GM21390 (cell line): ENCODE measurements around the gene DNM3.

Experiments used
- ATAC-seq: cut with Tn5 transposase; IDR thresholded peaks from one replicate; pipeline ENCODE4 v1.9.1; 2021; ENCODE audit not compliant: unreplicated experiment

The DNM3 gene

DNA sequence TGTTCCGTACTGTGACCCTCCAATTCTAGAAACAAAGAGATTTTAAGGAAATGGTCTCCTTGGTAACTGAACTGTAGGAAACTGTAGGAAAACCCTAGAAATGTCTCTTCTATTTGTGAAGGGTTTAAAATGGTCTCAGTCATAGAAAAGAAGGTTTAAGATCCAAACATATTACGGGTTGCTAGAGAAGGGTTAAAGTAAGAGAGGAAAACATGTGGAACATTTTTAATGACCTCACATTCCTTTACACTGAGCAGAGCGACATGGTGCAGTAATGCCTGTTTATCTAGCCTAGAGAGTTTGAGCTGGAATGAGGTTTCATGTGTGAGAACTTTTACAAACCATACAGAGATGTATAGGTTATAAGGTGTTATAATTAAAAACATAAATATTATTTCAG lies 542.2 kb downstream of the DNM3 start:
- ATAC-seq: no peak

DNA sequence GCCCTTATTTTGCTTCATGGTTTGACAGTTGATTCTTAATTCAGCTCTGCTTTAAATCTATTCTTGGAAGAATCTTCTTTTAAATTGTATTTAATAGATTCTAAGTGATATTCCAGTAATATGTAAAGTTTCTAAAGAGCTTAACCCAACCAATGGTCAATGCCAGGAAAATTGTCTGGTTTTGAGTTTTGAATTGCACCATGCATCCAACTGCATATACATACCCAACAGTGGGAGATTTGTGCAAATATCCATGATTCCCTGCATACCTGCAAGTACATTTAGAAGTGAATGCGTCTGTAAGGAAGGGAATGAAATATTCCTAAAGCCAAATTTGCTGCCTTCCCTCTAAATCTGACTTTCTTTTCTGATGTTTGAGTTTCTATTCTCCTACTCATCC lies 543.4 kb downstream of the DNM3 start:
- no peak for ATAC-seq

DNA sequence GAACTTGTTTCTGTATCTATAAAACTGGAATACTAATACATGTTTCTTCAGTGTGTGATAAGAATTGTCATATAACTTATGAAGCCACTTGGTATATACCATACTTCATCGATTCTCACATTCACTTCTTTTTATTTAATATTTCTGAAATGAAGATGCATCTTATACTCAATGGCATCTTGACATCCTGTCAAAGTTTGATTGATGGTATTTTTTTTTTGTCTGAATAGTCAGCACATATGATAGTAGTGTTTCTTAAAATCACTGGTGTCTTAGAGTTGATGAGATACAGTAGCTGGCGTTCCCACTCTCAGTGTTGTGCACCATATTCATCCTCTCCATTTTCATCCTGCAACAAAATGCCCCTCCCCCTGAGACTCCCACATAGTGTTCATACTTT lies 544.7 kb downstream of the DNM3 start:
- ATAC-seq: no peak

DNA sequence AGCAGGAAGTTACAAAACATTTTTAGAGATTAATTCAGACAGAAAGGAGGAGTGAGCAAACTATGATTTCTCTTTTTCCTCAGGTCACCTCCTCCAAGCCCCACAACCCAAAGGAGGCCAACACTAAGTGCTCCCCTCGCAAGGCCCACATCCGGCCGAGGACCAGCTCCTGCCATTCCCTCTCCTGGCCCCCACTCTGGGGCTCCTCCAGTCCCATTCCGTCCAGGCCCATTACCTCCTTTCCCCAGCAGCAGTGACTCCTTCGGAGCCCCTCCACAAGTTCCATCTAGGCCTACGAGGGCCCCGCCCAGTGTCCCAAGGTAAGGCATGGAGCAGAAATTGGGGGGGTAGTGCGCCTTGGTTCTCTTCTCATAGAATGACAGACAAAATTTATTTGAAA lies 547.2 kb downstream of the DNM3 start:
- no peak for ATAC-seq

DNA sequence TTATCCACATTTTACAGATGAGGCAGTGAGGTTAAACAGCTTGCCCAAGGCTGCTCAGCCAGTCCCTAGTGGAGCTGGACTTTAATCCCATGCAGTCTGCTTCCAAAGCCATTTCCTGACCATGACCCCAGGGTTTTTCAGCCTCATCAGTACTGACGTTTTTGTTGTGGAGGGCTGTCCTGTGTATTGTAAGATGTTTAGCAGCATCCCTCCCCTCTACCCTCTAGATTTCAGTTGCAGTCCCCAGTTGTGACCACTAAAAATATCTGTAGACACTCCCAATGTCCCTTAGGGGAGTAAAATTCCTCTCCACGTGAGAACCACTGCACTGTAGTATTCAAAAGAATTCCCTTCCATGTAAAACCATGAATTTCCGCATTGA lies 549.0 kb downstream of the DNM3 start:
- ATAC-seq: no peak

DNA sequence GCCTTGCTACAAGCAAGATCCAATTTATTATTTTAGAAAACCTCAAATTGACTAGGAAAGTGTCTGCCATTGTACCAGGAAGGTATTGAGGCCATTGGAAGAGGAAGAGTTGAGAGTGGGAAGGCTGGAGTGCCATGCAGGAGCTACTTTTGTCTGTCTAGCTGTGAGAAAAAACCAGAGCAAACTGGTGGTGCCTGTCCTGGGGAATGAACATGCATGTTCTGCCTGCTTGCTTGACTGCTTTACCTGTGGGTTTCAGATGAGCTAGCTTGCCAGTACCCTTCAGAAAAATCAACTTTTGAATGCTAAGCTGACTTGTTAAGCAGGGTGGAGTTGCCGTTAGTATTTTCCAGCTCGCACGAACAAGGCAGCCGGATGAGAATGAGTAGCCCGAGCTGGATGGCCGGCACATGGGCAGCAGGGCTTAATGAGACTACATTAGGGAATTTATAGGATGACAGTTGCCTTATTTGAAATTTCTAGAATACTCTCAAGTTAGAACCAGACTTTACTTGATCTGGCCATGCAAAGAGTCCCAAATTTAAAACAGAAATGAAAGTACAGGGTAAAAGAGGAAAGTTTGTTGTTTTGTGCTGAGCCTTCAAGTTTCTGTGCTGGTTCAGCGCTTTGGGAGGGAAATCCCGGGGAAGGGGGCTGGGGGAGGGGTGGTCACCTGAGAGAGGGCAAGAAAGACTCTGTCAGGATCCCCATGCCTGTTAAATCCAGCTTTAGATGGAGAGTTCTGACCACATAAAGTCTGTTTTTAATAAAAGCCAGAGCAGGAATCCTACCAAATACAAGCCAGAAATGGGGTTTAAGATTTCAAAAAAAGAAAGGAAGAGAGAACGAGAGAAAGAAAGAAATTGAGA lies 549.6 kb downstream of the DNM3 start:
- peak; percentile 67 for ATAC-seq

DNA sequence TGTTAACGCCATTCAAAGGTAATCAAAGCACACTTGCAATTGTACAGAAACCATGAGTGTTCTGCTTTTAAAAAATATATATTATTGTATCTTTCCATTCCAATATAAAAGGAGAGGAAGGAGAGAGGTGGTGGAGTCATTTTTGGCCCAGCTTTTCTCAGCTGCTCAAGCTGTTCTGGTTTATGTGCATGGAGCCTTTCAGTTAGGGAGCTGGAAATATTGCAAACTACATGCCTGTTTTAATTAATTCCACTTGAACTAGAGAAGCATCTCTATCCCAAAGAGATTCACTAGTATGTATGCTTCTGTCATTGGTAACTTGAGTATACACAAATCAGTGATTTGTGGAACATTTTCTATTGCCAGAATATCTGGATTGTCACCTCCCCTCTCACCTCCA lies 550.7 kb downstream of the DNM3 start:
- no peak for ATAC-seq

DNA sequence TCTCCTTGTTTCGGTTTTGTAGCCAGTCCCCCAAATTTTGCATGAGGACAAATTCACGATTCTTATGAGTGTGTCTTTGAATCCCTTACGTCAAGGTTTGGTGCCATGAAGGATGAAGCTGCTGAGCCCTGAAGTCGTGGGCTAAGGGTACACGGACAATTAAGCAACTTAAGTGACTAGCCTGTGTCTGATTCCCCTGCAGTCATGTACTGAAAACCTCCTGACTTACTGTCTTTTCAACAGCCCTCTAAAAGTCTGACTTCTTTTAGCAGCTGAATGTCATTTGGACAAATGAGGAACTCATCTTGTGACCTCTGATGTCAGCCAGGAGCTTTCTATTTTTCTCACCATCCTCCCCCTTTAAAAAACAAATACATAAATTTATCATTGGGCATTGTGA lies 552.1 kb downstream of the DNM3 start:
- ATAC-seq: no peak

DNA sequence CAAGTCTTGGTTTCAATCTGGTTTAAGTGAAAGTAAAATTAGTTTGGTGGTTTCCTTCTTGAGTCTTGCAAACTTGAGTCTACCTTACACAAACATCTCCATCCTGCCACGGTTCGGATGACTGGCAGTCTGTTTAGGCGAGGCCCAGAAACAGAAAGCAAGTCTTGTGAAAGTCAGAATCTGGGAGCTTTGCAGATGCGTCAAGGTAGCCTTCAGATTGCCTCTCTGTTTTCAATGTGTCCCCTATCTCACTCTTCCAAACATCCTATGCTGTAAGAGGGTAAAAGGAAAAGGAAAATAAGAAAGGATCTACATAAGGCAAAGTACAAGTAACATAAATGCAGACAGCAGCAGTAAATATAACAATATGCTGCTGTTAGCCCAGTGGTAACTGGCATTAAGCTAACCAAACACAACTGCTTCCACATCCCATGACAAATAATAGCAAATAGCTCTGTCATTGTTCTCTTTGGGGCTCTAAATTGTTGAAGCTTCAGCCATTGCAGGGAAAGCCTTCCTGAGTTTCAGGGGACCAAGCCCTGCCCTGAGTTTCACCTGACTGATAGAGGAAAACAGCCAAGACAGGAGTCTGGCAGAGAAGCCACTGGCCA lies 552.9 kb downstream of the DNM3 start:
- peak; percentile 73 for ATAC-seq

DNA sequence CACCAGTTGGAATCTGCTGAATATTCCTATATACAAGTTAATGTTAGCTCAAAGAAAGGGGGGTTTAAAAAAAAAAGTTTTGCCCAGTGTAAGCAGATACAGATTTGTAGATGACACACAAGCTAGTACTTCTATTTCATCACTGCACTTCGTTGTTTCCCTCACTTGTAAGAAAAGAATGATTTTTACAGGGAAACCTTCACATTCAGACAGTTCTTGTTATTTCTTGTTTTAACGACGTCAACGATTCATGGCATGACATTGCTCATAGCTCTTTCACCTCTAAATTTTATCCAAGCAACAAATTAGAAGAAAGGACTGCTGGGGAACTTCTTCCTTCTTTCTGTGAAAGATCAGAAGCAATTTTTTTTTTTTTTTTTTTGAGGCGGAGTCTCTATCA lies 553.5 kb downstream of the DNM3 start:
- no peak for ATAC-seq

DNA sequence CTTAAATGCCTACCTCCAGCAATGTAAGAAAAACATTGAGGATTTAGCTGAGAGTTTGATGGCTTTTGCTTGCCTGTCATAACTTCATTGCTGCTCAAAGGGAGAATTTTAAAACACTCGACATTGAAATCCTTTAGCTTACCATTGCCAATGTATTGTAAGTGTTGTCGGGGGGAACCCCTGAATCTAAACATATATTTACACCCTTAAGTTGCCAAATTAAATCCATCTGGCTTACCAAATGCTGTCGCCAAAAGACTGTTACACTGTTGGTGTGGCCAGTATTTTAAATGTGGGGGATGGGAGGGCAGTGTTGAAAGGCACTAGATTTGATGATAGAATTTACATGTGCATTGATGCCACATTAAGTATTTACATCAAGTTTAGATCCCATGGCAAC lies 554.3 kb downstream of the DNM3 start:
- no peak for ATAC-seq

DNA sequence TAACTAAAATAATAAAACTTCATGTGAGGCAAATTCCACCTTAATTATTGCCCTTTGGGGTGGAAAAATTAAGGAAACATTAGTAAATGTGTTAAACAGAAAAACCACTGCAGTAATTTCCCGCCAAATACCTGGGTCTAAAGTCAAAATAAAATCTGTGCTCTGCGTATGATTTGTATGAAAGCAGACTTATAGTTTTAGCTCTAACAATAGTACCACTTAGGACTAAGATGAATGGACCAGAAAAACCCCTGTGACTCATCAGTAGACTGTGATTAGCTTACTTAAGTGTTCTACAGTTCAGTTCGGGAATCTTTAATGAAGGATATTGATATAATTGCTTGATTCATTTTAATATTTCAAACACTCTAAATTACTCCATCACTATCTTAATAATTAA lies 555.9 kb downstream of the DNM3 start:
- ATAC-seq: peak; percentile 37

DNA sequence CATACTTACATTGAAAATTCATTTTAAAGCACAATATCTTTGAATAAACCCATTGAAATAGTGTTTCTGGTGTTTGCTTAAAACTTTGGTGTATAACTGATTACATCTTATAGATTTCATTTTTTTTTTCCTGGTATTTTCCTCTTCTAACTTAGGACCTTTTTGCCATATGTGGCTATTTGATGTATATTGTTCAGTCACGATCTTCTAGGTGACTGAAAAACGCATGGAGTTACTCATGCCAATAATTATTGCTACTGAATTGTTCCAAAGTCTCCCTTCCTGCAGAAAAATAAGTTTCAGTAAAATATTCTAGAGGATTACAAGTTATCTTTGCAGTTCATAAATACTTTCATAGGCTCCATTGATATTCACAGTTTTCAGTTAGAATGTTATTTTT lies 556.3 kb downstream of the DNM3 start:
- no peak for ATAC-seq

DNA sequence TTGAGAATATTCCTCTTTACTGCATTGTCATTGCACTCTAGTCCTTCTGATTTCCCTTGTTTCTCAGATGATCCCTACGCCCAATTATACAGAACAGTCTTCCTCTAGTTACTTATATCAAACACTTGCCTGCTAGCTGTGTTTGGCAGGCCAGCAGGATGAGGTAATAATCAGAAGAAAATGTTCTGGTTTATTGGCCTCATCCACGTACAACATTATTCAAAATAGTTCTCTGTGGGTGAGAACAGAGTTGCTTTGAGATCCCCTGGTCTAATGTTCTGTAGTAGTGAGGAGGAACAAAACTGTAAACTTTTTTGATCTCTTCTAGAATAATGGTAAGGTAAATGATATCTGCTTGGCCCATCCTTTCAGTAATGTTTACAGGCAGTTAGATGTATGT lies 556.9 kb downstream of the DNM3 start:
- ATAC-seq: no peak

DNA sequence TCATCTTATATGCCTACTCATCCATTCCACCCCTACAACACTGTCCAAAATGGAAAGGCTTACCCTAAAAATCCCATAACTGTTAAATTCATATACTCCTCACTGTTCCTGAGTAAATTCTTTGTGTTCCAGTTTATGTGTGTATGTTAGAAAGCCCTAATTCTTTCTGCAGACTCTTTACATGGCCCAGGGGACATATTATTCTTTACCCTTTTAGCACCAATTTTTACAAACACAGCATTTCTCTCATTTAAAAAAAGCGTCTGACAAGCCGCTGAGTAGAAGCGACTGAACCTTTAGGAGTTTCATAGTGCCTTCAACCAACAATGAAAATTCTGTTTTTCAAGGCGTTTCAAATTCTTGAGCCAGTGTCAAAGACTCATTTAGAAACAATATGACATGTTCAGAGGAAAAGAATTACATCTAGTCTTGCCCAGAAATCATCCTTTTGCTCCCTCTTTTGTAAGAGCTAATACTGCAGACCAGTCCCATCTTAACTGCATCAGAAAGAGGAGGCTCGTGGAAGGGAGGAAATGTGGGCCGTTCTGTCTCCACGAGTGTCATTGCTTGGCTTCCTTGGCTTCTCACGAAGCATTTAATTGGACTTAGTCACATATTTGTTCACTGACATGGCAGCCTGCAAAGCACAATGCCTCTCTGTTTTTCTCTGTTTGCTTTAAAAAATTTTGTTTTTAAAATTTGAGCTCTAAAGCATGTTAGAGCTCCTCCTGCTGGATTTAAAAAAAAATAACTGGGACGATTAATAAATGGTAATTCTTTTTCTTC lies 557.9 kb downstream of the DNM3 start:
- peak; percentile 39 for ATAC-seq

DNA sequence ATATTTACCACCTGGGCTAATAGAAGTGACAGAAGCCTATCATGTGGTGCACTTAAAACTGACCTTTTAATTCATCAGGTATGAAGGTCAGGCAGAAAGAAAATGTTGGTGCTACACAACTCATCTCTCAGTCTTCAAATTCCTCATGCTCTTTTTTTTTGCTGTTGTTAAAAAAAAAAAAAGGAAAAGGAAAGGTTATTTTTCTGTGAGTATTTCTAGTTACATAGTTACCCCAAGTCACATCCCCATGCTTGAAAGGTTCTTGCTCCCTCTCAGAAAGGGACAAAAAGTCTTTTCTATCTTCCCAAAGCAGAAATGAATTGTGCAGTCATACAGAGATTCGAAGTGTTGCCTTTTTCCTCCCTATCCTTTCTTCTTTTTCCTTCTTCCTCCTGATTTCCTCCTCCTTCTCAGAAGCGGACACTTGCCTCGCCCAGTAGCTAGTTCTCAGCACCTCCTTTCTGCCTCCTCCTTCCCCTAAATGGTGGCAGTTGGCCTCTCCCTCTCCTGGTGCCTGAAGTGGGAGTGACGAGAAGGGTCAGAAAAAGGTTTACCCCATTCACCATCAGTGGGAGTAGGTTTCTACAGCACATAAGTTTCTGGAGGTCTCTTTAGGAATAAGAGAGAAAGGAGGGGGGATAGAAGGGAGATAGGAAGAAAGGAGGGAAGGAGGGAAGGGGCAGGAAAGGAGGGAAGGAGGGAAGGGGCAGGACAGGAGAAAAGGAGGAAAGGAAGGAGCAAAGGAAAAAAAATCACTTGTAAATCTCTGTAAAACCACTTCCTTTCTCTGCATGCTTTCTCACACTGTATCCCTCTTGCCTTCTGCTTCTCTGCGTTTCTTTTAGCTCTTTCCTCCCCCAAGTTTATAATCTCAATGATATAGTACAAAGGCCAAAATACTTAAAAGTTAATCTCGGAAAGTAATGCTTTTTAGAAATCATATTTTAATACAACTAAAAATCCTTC lies 558.7 kb downstream of the DNM3 start:
- no peak for ATAC-seq

DNA sequence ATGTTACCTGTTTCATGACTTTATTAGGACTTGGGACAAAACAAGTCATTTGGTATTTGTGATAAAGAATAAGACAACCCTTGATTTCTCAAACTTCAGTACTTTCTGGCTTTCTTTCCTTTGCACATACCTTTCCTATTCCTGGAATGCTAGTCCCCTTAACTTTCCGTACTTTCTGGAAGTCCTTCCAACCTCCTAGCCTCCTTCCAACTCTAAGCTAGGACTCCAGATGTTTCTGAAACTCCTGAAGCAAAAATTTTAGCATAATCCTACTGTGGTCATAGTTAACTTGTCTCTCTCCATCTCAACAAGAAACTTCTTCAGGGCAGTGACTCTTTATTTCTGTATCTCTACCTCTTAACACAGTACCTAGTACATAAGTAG lies 559.4 kb downstream of the DNM3 start:
- no peak for ATAC-seq

DNA sequence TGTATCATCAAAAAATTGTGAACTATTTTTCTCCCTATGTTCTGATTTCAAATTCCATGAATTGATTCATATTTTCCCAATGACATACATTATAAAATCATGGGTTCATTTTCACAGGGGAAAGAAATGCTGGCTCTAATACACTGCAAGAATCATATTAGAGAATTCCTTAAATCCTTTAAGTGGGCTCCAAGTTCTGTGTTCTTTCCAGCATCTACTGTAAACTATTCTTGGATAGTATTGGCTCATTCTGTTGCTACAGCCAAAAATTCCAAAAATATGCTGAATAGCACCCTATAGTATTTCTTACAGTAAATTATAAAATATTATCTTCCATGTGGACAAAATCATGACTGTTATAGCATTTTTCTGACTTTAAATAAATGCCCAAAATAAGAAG lies 560.2 kb downstream of the DNM3 start:
- ATAC-seq: no peak

DNA sequence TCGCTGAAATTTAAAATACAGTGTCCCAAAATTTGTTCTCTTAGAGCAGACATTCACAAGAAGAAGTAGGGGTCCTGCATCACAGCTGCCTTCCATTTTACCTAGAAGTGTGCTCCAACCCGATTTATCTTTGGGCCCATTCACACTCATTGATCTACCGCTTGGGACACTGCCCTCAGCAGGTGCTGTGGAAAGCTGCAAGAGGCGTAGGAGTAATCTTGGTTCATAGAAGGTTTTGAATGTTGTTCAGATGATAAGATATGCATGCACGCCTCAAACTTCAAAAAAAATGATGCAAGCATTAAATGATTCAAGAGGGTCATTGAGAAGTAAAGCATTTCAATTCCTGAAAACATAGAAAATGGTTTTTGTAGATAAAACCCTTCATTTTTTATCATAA lies 560.6 kb downstream of the DNM3 start:
- no peak for ATAC-seq

DNA sequence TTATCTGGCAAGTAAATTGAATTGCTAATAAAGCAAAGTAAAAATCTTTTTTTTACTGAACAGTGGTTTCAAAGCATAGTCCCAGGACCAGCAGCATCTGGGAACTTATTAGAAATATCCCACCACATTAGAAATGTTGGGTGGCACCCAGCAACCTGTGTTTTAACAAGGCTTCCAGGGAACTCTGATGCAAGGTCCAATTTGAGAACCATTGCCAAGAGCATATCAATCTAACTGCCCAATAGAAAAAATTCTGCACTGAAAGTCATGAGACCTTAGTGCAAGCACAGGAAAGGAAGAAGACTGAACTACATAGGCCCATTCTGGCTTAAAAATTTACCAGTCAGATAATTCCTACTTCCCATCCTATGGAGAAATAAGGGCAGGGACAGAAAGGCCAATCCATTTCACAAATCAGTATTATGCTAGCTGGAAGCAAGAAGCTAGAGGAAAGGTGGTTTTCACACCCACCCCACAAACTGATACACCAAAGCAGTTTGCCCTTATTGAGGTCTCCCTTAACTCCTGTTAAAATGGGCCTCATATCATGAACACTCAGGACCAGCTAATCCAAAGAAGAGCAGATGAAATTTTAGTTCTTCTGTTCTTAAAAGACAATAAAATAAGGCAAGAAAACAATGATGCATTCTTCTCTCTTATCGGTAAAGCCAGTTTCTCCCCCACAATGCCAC lies 561.7 kb downstream of the DNM3 start:
- ATAC-seq: no peak
